H1 (cell line): Measurements from ENCODE around the gene NPIPA5. TPM values are rescaled to one million over a fixed set of nuclear protein-coding genes. Genes with fewer than 3 reads are reported as not detected.

Experiments
- ATF2 ChIP-seq: IDR thresholded peaks from 2 replicates; pipeline ENCODE4 v1.6.1; 2012; ENCODE audit warnings: low read length, inconsistent platforms
- CTCF ChIP-seq, 3 experiments: IDR thresholded peaks; 1 replicate in 2 of 3; 2 replicates in 1 of 3; pipeline versions ENCODE4 v1.5.1 to v1.6.1; 2011; ENCODE audit warnings: low read length in 3 of 3, mild to moderate bottlenecking in 3 of 3, inconsistent platforms in 2 of 3, low read depth in 1 of 3, moderate library complexity in 1 of 3; ENCODE audit not compliant: insufficient read depth in 1 of 3; ENCODE audit errors: control extremely low read depth in 1 of 3
- JUN ChIP-seq: IDR thresholded peaks from 2 replicates; pipeline ENCODE4 v1.6.1; 2011; ENCODE audit warnings: low read depth, mild to moderate bottlenecking, improper control_type of control experiment, low read length
- PHF8 ChIP-seq: fragments of 200-600 bp; sonication (generic); conservative IDR thresholded peaks from 2 replicates; pipeline ENCODE4 v1.7.1; 2012; ENCODE audit warnings: low read depth, mild to moderate bottlenecking, inconsistent platforms, low read length, moderate library complexity
- SIN3A ChIP-seq, 2 experiments: IDR thresholded peaks in 1 of 2; conservative IDR thresholded peaks in 1 of 2; 2 replicates each; pipeline ENCODE4 v1.6.1; 2011 to 2012; ENCODE audit warnings: low read length in 2 of 2, improper control_type of control experiment in 1 of 2, low read depth in 1 of 2, mild to moderate bottlenecking in 1 of 2
- polyA plus RNA-seq, 7 experiments: library from polyadenylated mRNA; depleted of rRNA in 3 of 7; stranded (reverse) in 5 of 7; unstranded in 2 of 7; fragments of >200 nt in 5 of 7; fragments of 200-250 nt in 2 of 7; gene quantifications; 1 replicate in 5 of 7; 2 replicates in 1 of 7; 4 replicates in 1 of 7; pipeline versions ENCODE4 v1.2.1 to v1.2.3, GENCODE V29; 2011 to 2013; ENCODE audit warnings: missing spikeins in 2 of 7, mixed read lengths in 2 of 7
- total RNA-seq: library from RNA; stranded (reverse); fragmentation: NEBNext Ultra II Directional; extraction: Animal tissue kit (Norgen Biotek cat#: 25700); gene quantifications from 2 replicates; pipeline ENCODE4 v1.2.1, GENCODE V29; 2021

NPIPA5 gene
- total and polyA plus RNA-seq, 2 of the 8 experiments (the other 6 are each of a cell fraction or from before 2014, with no cell fraction given), result 0.61 to 4.1 TPM

GRCh38 chr16:15417197-15417596, 39.1 kb upstream of the NPIPA5 start (continued):
- no peak for TF ChIP-seq CTCF (IDR thresholded peaks at IDR 0.05; ENCODE audit: control extremely low read depth in 1 of 3, insufficient read depth in 1 of 3, low read depth in 1 of 3, low read length in 3 of 3)
- TF ChIP-seq JUN, result no peak
- no peak for TF ChIP-seq PHF8
- TF ChIP-seq ATF2, result no peak
- no peak for TF ChIP-seq SIN3A (conservative IDR thresholded peaks at IDR 0.05 in 1 of 2, IDR thresholded peaks at IDR 0.05 in 1 of 2; ENCODE audit: low read depth in 1 of 2, low read length in 2 of 2)
